GM12878 (cell line): ENCODE data around the gene ANKRD11. TPM values are rescaled to one million over a fixed set of nuclear protein-coding genes. Genes with fewer than 3 reads are reported as not detected.

Experiments
- ATAC-seq: fragments of 200-7000 bp; cut with Tn5 transposase; 3 replicates; pipeline ENCODE4 v1.9.1; 2020; ENCODE audit warnings: mild to moderate bottlenecking, moderate library complexity
- BruUV-seq: library from RNA; stranded (reverse); fragments of 400-500 nt; replicated peaks from 2 replicates; lab custom pipeline; 2021; lab: Mats Ljungman, UMichigan
- CTCF ChIA-PET: fragments of 300-600 bp; sonication (Branson Sonifier 250); formaldehyde crosslinking; extraction: SDS; loops from one replicate; lab custom pipeline; 2021; ENCODE audit warnings: inconsistent platforms; lab: Yijun Ruan, JAX
- POLR2A ChIA-PET: fragments of 350-600 bp; formaldehyde crosslinking; extraction: SDS; loops from one replicate; lab custom pipeline; 2021; ENCODE audit warnings: inconsistent platforms; lab: Charles Lee
- RAD21 ChIA-PET: fragments of 300-600 bp; sonication (Branson Sonifier 250); formaldehyde crosslinking; loops from one replicate; lab custom pipeline; 2023; ENCODE audit warnings: antibody characterized with exemption; ENCODE audit not compliant: unreplicated experiment; lab: Charles Lee
- SMC1A ChIA-PET: fragments of 300-600 bp; sonication (Branson Sonifier 250); formaldehyde crosslinking; loops from one replicate; lab custom pipeline; 2023; ENCODE audit not compliant: unreplicated experiment, uncharacterized antibody; lab: Charles Lee
- DNase-seq: peaks from one replicate; pipeline ENCODE4 v3.0.0-alpha.2; 2011; ENCODE audit warnings: low read depth, low spot score
- FAIRE-seq: peaks from 3 replicates; lab custom pipeline; 2011; peaks lifted over from hg19 to GRCh38; lab: Jason Lieb, UNC
- H2AFZ ChIP-seq: 2 replicates; pipeline ENCODE4 v1.6.0; 2011; ENCODE audit warnings: low read depth, low read length, control low read depth; ENCODE audit not compliant: control insufficient read depth
- H3K27ac ChIP-seq: 2 replicates; pipeline ENCODE4 v1.5.1; 2011; ENCODE audit warnings: control low read depth; ENCODE audit not compliant: control insufficient read depth, insufficient read depth
- H3K27me3 ChIP-seq, 2 experiments: replicated peaks in 1 of 2; 2 replicates each; pipeline versions ENCODE4 v1.6.0 to v1.6.1; 2011; ENCODE audit warnings: low read length in 1 of 2; ENCODE audit not compliant: control insufficient read depth in 2 of 2, insufficient read depth in 2 of 2
- H3K36me3 ChIP-seq, 2 experiments: 2 replicates each; pipeline ENCODE4 v1.5.1; 2011; ENCODE audit warnings: low read length in 1 of 2; ENCODE audit not compliant: control insufficient read depth in 2 of 2, insufficient read depth in 2 of 2
- H3K4me1 ChIP-seq: 2 replicates; pipeline ENCODE4 v1.6.1; 2011; ENCODE audit warnings: mild to moderate bottlenecking, low read length, moderate library complexity, mixed read lengths; ENCODE audit not compliant: control insufficient read depth, insufficient read depth
- H3K4me2 ChIP-seq: 2 replicates; pipeline ENCODE4 v1.6.0; 2011; ENCODE audit warnings: control low read depth; ENCODE audit not compliant: control insufficient read depth, insufficient read depth
- H3K4me3 ChIP-seq: fragments of 200-600 bp; sonication (generic); 2 replicates; pipeline ENCODE4 v1.5.1; 2016
- H3K79me2 ChIP-seq: 2 replicates; pipeline ENCODE4 v1.6.0; 2011; ENCODE audit warnings: low read length; ENCODE audit not compliant: control insufficient read depth, insufficient read depth
- H3K9ac ChIP-seq: 2 replicates; pipeline ENCODE4 v1.8.0; 2011; ENCODE audit warnings: low read length, control low read depth, mixed read lengths; ENCODE audit not compliant: control insufficient read depth, insufficient read depth
- H3K9me3 ChIP-seq: replicated peaks from 3 replicates; pipeline ENCODE4 v1.5.1; 2011; ENCODE audit warnings: mild to moderate bottlenecking, low read length; ENCODE audit not compliant: control insufficient read depth, insufficient read depth
- H4K20me1 ChIP-seq: 2 replicates; pipeline ENCODE4 v1.6.0; 2011; ENCODE audit not compliant: control insufficient read depth, insufficient read depth
- ASH2L ChIP-seq: fragments of 300-600, 200-600 bp; sonication (generic); IDR thresholded peaks from 2 replicates; pipeline ENCODE4 v1.6.1; 2017; ENCODE audit warnings: low read depth, mild to moderate bottlenecking, borderline replicate concordance
- CBX5 ChIP-seq: sonication (generic); IDR thresholded peaks from 2 replicates; pipeline ENCODE4 v1.6.1; 2016; ENCODE audit warnings: low read depth, moderate library complexity, mild to moderate bottlenecking, inconsistent platforms
- DPF2 ChIP-seq: fragments of 450-650 bp; IDR thresholded peaks from 2 replicates; pipeline ENCODE4 v1.6.1; 2017; ENCODE audit warnings: mild to moderate bottlenecking
- KDM1A ChIP-seq: fragments of 200-600 bp; sonication (generic); IDR thresholded peaks from 2 replicates; pipeline ENCODE4 v1.6.1; 2016; ENCODE audit warnings: borderline replicate concordance
- PAX8 ChIP-seq: fragments of 450-650 bp; IDR thresholded peaks from 2 replicates; pipeline ENCODE4 v1.6.1; 2017; ENCODE audit warnings: mild to moderate bottlenecking, moderate library complexity
- POLR2AphosphoS5 ChIP-seq: IDR thresholded peaks from 2 replicates; pipeline ENCODE4 v1.6.1; 2011; ENCODE audit warnings: mild to moderate bottlenecking, low read length, inconsistent platforms
- RUNX3 ChIP-seq: IDR thresholded peaks from 2 replicates; pipeline ENCODE4 v1.6.1; 2012; ENCODE audit warnings: low read length, inconsistent platforms
- ZNF622 ChIP-seq: fragments of 450-650 bp; IDR thresholded peaks from 2 replicates; pipeline ENCODE4 v1.6.1; 2017; ENCODE audit warnings: mild to moderate bottlenecking, inconsistent platforms
- WGBS: methylation state at CpG from one replicate; pipeline ENCODE4 v1.1.6; 2016; ENCODE audit warnings: low lambda C conversion rate; ENCODE audit not compliant: insufficient replicate concordance, insufficient coverage; ENCODE audit errors: missing lambda C conversion rate; 5-methylcytosine and 5-hydroxymethylcytosine counted together
- in situ Hi-C: fragments of 300-500 bp; cut with MboI; formaldehyde crosslinking; loops from 9 replicates; pipeline ENCODE4 v1.14.3; 2018; ENCODE audit warnings: mixed read lengths
- intact Hi-C: fragments of 100-400 bp; cut with micrococcal nuclease; formaldehyde crosslinking; loops from one replicate; pipeline ENCODE4 v1.14.2; 2022; ENCODE audit not compliant: unreplicated experiment
- polyA plus RNA-seq, 11 experiments: library from polyadenylated mRNA; depleted of rRNA in 4 of 11; unstranded in 6 of 11; stranded (reverse) in 5 of 11; fragments of >200 nt; fragmentation: Nextera tagmentation in 4 of 11; fragmentation: Illumina TruSeq in 1 of 11; extraction: Ambion mirVana in 4 of 11; extraction: Trizol in 1 of 11; gene quantifications; 1 replicate in 1 of 11; 2 replicates in 10 of 11; pipeline versions ENCODE4 v1.2.1 to v1.2.3, GENCODE V29; 2011 to 2016; ENCODE audit warnings: inconsistent platforms in 2 of 11, missing spikeins in 2 of 11, low read depth in 1 of 11
- total RNA-seq, 4 experiments: library from RNA; depleted of rRNA in 3 of 4; stranded (reverse); fragments of >200 nt in 3 of 4; fragmentation: Illumina TruSeq in 1 of 4; extraction: Trizol in 1 of 4; gene quantifications; 2 replicates each; pipeline versions ENCODE4 v1.2.1 to v1.2.3, GENCODE V29; 2013 to 2021
- TF ChIP-seq, protein P1 (sequence below): fragments of 450-650 bp; IDR thresholded peaks from 2 replicates; pipeline ENCODE4 v1.6.1; 2014; ENCODE audit warnings: mild to moderate bottlenecking
- TF ChIP-seq, protein P2 (sequence below): IDR thresholded peaks from 2 replicates; pipeline ENCODE4 v1.6.1; 2012; ENCODE audit warnings: mild to moderate bottlenecking, low read depth, low read length
- TF ChIP-seq, protein P3 (sequence below): fragments of 450-650 bp; IDR thresholded peaks from 2 replicates; pipeline ENCODE4 v1.6.1; 2018; ENCODE audit warnings: borderline replicate concordance, mild to moderate bottlenecking; ENCODE audit not compliant: partially characterized antibody
- TF ChIP-seq, protein P4 (sequence below): fragments of 450-650 bp; IDR thresholded peaks from 2 replicates; pipeline ENCODE4 v1.6.1; 2017; ENCODE audit warnings: low read depth, mild to moderate bottlenecking, moderate library complexity
- TF ChIP-seq, protein P5 (sequence below): IDR thresholded peaks from 2 replicates; pipeline ENCODE4 v1.6.1; 2011; ENCODE audit warnings: low read depth, low read length, improper control_type of control experiment, borderline replicate concordance

Gene ANKRD11
- total and polyA plus RNA-seq, 10 of the 15 experiments (the other 5 are each of a cell fraction or from before 2014, with no cell fraction given): 5.1 to 103 (median 27.4) TPM

DNA sequence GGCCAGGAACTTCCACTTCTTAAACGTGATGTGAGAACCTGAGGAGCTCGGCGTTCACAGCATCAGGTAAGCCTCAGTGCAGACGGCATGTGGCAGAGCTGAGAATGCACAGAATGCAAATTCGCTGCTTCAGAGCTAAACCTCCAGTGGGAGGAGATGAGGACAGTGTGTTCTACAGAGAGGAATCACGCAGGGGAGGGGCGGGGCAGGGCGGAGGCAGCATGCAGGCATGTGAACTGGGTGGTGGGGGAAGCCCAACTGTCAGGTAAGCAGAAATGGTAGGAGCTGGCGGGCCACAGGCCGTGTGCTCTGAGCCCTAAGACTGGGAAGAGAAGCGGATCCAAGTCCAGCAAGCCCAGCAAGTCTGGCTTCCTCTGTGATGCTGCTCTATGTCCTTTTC lies 178.2 kb downstream of the ANKRD11 start:
- no TSS peak for BruUV-seq
- POLR2A ChIA-PET: interaction anchor here (0.6 kb wide), 1 partner anchor 449 kb away, joined by 7 read pairs; no protein-coding TSS in a partner anchor
- ATAC-seq (no peak), FAIRE-seq (peak; percentile 49), DNase-seq (no peak)
- CTCF ChIA-PET: no interaction called here
- Histone ChIP-seq H3K9ac (no peak overlapping the region), H3K27ac (no peak overlapping the region), H2AFZ (no peak overlapping the region), H3K27me3 (no peaks in the 10 kb centered on the region), H3K4me1 (peaks cover 18% of the 10 kb centered on the region), H3K4me3 (no peak overlapping the region), H3K36me3 (peaks cover 17 to 40% of the 10 kb centered on the region in 2 experiments; a peak in 3 of 4 replicates), H3K9me3 (no peaks in the 10 kb centered on the region), H4K20me1 (peaks cover 16% of the 10 kb centered on the region), H3K79me2 (peaks cover 77% of the 10 kb centered on the region), H3K4me2 (no peak overlapping the region)
- intact Hi-C loops: no loop called here
- SMC1A ChIA-PET: interaction anchor here (0.6 to 2.0 kb wide), 3 partner anchors 14 to 50 kb away, joined by 3 to 7 read pairs (median 4); no protein-coding TSS in a partner anchor
- in situ Hi-C loops: no loop called here
- 72% methylated on average over 10 of the region's 11 CpGs for WGBS
- RAD21 ChIA-PET: no interaction called here
- TF ChIP-seq DPF2: no peak
- no peak for TF ChIP-seq ASH2L
- no peak for TF ChIP-seq ZNF622
- TF ChIP-seq, protein P1, sequence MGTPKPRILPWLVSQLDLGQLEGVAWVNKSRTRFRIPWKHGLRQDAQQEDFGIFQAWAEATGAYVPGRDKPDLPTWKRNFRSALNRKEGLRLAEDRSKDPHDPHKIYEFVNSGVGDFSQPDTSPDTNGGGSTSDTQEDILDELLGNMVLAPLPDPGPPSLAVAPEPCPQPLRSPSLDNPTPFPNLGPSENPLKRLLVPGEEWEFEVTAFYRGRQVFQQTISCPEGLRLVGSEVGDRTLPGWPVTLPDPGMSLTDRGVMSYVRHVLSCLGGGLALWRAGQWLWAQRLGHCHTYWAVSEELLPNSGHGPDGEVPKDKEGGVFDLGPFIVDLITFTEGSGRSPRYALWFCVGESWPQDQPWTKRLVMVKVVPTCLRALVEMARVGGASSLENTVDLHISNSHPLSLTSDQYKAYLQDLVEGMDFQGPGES: no peak
- TF ChIP-seq, protein P2, sequence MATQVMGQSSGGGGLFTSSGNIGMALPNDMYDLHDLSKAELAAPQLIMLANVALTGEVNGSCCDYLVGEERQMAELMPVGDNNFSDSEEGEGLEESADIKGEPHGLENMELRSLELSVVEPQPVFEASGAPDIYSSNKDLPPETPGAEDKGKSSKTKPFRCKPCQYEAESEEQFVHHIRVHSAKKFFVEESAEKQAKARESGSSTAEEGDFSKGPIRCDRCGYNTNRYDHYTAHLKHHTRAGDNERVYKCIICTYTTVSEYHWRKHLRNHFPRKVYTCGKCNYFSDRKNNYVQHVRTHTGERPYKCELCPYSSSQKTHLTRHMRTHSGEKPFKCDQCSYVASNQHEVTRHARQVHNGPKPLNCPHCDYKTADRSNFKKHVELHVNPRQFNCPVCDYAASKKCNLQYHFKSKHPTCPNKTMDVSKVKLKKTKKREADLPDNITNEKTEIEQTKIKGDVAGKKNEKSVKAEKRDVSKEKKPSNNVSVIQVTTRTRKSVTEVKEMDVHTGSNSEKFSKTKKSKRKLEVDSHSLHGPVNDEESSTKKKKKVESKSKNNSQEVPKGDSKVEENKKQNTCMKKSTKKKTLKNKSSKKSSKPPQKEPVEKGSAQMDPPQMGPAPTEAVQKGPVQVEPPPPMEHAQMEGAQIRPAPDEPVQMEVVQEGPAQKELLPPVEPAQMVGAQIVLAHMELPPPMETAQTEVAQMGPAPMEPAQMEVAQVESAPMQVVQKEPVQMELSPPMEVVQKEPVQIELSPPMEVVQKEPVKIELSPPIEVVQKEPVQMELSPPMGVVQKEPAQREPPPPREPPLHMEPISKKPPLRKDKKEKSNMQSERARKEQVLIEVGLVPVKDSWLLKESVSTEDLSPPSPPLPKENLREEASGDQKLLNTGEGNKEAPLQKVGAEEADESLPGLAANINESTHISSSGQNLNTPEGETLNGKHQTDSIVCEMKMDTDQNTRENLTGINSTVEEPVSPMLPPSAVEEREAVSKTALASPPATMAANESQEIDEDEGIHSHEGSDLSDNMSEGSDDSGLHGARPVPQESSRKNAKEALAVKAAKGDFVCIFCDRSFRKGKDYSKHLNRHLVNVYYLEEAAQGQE: no peak
- no peak for TF ChIP-seq PAX8
- no peak for TF ChIP-seq KDM1A
- TF ChIP-seq, protein P3, sequence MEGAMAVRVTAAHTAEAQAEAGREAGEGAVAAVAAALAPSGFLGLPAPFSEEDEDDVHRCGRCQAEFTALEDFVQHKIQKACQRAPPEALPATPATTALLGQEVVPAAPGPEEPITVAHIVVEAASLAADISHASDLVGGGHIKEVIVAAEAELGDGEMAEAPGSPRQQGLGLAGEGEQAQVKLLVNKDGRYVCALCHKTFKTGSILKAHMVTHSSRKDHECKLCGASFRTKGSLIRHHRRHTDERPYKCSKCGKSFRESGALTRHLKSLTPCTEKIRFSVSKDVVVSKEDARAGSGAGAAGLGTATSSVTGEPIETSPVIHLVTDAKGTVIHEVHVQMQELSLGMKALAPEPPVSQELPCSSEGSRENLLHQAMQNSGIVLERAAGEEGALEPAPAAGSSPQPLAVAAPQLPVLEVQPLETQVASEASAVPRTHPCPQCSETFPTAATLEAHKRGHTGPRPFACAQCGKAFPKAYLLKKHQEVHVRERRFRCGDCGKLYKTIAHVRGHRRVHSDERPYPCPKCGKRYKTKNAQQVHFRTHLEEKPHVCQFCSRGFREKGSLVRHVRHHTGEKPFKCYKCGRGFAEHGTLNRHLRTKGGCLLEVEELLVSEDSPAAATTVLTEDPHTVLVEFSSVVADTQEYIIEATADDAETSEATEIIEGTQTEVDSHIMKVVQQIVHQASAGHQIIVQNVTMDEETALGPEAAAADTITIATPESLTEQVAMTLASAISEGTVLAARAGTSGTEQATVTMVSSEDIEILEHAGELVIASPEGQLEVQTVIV: no peak
- TF ChIP-seq, protein P4, sequence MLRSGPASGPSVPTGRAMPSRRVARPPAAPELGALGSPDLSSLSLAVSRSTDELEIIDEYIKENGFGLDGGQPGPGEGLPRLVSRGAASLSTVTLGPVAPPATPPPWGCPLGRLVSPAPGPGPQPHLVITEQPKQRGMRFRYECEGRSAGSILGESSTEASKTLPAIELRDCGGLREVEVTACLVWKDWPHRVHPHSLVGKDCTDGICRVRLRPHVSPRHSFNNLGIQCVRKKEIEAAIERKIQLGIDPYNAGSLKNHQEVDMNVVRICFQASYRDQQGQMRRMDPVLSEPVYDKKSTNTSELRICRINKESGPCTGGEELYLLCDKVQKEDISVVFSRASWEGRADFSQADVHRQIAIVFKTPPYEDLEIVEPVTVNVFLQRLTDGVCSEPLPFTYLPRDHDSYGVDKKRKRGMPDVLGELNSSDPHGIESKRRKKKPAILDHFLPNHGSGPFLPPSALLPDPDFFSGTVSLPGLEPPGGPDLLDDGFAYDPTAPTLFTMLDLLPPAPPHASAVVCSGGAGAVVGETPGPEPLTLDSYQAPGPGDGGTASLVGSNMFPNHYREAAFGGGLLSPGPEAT: no peak
- TF ChIP-seq CBX5: no peak
- no peak for TF ChIP-seq RUNX3
- no peak for TF ChIP-seq POLR2AphosphoS5
- TF ChIP-seq, protein P5, sequence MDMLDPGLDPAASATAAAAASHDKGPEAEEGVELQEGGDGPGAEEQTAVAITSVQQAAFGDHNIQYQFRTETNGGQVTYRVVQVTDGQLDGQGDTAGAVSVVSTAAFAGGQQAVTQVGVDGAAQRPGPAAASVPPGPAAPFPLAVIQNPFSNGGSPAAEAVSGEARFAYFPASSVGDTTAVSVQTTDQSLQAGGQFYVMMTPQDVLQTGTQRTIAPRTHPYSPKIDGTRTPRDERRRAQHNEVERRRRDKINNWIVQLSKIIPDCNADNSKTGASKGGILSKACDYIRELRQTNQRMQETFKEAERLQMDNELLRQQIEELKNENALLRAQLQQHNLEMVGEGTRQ: no peak
